ACHN (cell line): ENCODE measurements around the gene PSD4.

ENCODE experiments used
- DNase-seq: peaks from one replicate; pipeline ENCODE4 v3.0.0-alpha.2; 2015
- in situ Hi-C: cut with HindIII; loops from 2 replicates; pipeline ENCODE4 v1.10.0; 2017; ENCODE audit warnings: low sequenced_read_pairs, low pct_ligation_motif_present, low pct_unique_long_range_greater_than_20kb

Gene PSD4

DNA sequence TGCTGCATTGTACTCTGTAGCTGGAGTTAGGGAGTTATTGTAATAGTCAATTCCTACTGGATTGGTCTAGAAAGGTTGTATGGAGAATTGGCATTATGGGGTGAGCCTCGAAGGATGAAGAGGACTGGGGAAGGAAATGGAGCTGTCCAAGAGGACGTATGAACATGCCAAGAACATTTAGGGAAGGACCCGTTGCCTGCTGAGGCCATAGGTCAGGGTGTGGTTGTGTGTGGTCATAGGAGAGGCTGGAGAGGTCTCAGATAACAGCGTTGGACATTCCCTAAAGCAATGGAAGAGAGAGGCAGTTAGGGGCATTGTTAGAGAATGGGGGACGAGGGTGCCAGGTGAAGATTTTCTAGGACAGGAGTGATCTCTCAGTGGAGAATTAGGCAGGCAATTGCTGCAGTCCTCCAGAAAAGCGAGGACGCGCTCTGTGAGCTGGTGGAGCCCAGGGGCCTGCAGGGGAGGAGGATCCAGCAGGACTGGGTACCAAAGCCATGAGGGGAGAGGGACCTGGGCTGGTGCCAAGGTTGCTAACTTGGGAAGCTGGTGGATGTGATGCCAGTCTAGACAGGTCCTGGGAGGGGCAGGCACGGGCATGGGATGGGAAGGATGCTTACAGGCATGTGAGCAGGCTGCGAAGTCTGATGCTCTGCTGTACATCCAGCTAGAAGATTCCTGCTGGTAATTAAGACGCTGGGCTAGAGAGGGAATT is 9.4 kb upstream of the PSD4 start:
- in situ Hi-C loops: no loop called here
- no peak for DNase-seq

DNA sequence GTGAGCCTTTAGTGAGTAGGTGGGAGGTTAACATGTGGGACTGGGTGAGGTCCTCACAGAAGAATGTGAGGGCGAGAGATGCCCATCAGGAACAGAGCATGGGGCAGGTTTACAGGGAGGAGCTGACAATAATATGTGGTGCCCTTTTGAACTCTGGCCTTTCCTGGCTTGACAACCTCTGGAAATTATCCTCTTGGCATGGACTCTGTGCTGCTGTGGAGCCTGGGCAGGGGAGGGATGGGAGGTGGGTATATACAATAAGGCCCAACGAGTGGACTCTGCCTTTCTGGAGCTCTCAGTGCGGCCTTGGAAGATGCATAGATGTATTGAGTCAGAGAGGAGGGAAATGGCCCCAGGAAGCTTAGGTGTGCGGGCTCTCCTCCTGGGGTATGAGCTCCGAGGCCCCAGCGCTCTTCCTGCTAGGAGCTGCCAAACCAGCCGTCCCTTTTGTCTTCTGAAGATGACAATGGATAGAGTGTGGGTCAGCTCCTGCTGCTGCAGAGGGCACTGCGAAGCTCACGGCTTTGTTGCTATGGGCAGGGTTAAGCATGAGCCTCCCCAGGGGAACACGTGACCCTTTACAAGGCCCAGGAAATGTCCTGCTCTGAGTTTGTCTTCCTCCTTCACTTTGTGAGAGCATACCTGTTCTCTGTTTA is 8.7 kb upstream of the PSD4 start:
- no peak for DNase-seq
- in situ Hi-C loops: no loop called here

DNA sequence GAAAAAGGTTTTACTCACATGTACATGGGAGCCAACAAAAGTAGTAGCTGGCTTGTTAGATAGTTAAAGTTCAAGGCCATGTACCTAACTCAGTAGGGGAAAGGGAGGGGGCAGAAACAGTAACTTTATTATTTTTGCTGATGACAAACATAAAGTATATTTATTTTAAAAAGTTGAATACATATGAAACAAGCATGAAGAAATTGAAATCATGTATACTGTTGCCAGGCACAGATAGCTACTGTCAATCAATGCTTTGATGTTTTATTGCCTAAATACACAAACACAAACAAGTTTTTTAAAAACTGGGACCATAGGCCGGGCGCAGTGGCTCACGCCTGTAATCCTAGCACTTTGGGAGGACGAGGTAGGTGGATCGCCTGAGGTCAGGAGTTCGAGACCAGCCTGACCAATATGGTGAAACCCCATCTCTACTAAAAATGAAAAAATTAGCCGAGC is 7.6 kb upstream of the PSD4 start:
- no peak for DNase-seq
- in situ Hi-C loops: no loop called here

DNA sequence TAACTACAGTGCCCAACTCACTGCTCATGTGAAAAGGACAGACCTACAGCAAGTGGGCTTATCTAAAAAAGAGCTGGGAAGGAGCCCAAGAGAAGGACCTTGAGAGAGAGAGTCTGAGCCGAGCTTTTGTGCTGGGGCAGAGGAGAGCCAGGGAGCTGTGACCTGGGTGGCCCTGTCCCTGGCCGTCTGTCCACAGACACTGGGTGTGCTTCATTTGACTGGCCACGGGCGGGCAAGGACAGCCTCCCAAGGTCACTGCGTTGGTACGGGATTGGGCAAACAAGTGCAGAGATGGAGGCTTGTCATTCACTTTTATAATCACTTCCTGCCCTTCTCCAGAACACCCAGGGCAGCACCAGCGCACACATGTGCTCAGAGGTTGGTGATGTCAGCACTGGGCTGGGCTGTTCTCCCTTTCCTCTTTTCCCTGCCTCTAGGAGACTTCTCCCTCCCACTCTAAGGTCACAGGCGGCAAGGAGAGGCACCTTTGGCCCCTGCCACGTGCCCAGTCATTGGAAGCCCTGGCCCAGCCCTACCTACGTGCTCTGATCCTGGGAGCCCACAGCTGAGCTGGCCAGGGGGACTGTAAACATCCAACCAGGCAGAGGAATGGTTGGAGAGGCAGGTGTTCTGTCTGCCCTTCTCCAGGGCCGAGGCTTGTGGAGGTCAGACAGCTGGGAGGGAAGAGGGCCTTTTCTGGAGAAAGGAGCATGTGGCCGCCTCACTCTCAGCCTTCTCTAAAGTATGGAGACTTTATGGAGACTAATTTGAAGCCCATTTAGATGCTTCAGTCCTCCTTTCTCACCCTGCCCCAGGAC is 6.4 kb upstream of the PSD4 start:
- no peak for DNase-seq
- in situ Hi-C loops: no loop called here

DNA sequence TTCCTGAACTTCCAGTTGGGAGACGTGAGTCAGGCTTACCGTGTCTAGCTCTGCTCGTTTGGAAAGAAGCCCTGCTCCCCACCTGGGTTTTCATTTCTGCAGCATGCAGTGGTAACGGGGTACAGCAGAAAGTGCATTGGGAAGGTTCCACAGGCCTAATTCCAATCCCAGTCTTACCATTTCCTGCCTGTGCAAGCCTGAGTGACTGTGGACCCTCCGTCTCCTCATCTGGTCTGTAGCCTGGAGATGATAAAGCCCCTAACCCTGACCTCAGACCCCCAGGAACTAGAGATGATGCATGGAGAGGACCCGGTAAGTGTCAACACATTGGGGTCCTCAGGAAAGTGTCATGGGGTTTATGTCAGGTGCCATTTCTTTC is 5.8 kb upstream of the PSD4 start:
- no peak for DNase-seq
- in situ Hi-C loops: no loop called here

DNA sequence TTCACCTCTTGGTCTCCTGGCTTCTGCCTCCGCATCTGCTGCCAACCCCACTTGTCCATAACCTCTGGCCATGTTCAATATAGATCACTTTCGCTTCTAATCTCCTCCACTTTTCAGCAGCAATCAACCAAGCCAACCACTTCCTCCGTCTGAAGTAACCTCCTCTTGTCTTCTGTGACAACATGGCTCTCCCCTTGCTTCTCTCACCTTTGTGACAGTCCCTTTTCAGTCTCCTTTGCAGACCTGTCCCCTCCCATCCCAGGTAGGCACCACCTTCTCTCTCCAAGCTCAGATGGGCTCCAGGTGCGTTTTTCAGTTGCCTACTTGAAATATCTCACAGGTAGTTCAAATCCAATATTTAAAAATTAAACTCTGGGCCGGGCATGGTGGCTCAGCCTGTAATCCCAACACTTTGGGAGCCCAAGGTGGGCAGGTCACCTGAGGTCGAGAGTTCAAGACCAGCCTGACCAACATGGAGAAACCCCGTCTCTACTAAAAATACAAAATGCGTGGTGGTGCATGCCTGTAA is 4.7 kb upstream of the PSD4 start:
- DNase-seq: no peak
- in situ Hi-C loops: no loop called here

DNA sequence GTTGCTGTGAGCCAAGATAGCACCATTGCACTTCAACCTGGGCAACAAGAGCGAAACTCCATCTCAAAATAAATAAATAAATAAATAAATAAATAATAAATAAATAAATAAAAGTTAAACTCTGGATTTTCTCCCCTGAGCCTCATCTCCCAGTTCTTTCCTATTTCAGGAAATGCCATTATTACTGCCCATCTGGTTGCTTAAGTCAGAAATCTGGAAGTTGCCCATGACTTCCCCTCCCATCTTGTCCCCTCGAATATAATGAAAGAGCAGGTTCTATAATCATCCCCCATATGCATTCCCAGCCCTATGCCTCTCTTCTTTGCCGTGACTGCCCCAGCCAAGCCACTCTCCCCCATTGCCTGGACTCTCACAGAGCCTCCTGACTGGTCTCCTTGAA is 4.2 kb upstream of the PSD4 start:
- in situ Hi-C loops: no loop called here
- DNase-seq: no peak

DNA sequence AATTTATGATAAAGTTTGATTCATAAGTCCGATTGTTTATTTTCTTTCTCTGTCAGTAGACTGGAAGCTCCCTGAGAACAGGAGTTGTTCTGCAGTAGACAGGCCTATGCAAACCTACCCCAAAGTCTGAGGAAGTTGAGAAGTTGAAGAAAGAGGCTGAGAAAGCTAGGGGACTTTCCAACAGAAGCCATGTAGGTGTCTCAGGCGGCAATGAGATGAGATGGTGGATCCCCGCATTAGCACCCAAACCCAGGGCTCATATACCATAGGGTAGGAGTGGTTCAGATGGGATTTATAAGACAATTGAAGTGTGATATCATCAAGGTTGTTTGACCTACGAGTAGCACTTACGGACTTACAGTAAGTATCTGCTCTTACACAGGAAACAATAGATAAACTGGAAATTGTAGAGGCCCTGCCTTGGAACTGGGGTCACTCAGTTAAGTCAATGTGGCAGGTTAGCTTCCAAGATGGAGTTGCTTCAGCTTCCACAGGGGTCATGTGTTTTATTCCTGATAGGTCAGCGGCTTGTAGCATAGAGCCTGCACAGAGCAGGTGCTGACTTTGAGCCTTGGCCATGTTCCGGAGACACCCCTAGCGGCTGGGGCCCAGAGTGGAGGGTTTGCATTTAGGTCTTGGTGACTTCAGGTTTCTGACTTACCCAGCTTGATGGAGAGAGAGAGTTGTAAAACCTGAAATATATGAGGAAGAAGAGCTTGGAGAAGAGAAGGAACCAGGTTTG is 2.3 kb upstream of the PSD4 start:
- in situ Hi-C loops: no loop called here
- no peak for DNase-seq

DNA sequence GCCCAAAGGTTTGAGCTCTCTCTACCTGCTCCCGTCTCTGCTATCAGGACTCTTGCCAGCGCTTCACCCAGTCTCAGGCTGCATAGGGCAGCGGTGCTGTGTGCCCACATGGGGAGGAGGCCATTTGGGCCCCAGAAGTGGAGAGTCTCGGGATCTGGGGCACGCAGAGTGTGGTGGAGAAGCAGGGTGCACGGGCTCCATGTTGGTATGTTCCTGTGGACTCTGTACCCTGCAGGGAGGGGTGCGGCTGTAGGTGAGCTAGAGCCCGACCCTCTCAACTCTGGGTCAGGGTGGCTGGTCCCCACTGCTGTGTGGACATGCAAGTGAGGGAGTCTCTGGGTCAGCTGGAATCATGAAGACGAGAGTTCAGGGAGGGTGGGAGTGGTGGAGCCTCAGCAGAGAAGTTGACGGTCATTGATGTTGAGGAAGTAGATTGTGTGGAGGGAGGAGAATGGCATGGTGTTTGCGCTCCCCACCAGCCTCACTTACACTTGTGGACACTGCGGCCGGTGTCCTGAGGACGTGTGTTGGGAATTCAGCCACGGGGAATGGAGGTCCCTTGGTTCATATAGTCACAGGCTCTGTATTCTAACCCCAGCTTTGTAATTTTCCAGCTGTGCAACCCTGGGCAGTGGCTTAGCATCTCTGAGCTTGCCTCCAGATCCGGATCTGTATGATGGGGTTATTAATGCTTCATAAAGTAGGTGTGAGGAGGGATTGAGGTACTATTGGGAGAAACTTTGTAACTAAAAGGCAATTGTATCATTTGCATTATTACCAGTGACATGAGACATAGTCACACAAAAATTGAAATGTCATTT is 840 bp upstream of the PSD4 start:
- DNase-seq: no peak
- in situ Hi-C loops: no loop called here

DNA sequence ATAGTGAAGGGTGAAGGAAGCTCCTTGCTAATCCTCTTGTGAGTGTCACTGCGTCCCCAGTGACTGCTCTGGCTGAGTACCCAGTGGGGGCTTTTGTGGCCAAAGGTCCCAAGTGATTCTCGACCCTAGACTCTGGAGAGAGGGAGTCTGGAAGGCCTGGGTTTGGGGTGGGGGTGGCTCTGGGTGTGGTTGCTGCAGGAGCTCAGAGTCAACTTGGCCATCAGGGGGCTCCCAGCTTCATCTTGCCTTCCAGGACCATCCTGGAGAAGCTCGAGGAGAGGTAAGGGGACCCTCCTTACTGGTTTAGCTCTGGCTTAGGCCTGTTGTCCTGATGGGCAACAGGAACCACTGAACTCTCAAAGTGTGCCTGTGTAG is 592 bp downstream of the PSD4 start:
- DNase-seq: no peak
- in situ Hi-C loops: no loop called here

DNA sequence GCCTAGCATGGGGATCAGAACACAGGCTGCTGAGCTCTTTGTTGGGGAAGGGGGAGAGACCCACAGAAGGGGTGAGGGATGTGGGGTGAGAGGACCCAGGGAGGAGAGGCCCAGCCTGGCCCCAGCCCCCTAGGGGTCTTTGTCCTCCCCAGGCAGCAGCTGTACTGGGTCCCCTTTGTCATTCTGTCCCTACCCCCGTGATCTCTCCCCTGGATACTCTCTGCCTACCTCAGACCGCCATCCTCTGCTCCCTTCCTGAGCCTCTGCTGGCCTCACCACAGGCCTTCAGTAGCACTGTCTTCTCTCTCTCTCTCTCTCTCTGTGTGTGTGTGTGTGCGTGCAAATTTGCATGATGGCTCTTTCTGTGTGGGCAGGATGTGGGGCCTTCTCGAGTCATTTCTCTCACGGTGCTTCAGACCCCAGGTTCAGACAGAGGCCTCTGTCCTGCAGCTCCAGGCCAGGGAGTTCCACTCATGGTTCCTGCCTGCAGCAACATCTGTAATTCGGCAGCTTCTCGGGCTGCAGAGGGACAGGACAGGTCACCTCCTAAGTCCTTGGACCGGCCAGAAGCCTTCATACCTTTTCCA is 1.4 kb downstream of the PSD4 start:
- in situ Hi-C loops: no loop called here
- DNase-seq: no peak

DNA sequence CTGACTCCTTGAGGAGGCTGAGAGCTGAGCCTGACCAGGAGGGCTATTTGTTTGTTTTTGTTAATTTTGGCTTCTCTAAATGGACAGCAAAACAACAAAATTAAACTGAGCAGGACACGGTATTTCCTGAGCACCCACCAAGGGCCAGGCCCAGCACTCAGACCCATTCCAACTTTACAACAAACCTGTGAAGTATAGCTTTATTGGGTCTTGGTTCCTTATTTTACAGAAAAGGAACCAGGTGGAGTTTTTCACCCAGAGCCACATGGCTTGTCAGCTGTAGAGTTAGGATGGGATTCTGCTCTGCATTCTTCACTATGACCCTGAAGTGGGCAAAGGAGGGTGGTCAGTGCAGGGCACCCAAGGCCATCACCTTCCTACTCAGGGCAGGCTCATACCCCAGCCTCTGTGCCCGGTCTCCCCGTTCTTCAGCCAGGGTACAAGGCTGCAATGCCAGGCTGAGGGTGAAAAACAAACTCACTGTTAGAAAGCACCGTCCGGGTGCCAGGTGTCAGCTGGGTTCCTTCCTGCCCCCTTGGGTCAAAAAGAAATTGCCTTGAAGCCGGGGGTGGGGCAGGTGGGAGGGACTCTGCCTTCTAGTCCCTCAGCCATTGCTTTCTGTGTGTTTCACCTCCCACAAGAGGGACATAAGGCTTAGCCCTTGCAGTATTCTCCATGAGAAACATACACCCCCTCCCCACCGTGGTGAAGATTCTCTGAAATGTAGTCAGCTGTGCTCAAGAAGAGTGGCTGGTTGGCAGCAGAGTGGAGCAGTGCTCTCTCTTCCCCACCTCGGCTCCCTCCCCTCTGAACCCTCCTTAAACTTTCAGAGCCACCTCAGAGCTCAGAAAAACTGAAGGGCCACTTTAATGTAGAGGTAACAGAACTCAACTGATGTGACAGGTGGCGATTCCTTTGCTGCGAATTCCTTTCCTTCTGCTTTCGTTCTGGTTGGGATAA is 2.2 kb downstream of the PSD4 start:
- DNase-seq: no peak
- in situ Hi-C loops: no loop called here

DNA sequence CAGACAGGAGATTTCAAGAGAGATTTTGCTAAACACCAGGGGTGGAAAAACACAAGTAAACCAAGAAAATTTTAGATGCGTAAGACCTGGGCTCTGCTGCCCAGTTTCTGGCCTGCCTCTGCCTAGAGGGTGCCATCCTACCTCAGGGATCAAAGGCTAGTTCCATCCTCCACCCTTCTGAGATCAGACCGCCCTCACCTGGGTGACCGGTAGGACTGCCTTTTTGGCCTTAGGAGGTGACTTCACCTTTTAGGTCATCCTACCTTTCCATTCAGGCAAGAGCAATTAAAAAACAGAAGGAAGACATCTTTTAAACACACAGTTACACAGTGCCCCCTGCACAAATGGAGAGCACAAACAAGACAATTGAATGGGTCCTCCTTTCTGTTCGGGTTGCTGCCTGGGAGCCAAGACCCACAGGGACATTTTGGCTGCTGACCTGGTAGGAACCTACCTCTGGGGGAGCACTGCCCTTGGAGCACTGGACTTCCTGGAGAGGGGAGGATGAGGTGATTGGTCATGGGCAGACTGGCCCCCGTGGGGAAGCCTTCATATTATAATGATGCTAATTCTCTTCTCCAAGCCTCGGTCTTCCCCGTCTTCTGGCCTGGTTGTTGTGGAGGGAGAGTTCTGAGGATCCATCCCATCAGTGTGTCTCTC is 3.1 kb downstream of the PSD4 start:
- no peak for DNase-seq
- in situ Hi-C loops: no loop called here

DNA sequence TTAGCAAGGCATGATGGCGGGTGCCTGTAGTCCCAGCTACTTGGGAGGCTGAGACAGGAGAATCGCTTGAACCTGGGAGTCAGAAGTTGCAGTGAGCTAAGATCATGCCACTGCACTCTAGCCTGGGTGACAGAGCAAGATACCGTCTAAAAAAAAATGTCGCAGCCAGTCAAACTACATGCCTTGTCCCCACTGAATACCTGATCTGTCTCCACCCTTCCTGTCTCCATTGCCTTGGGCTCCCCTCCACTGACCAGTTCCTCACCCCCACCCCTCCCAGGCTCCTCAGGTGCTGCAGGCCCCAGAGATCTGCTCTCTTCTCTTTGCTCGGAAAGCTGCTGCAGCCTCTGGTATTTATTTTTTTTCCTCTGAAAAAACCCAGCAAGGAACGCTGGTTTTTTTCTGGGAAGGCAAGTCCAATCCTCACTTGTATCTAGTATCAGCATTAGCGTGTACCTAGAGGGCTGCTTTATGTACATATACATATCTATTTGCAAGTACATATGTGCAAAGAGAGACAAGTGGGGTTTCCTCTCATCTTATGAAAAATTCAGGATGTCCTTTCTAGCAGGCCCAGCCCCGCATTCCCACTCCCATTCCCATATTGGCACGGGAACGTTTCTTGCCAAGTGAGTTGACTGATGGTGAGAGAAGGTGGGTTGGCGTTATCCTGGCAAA is 4.4 kb downstream of the PSD4 start:
- in situ Hi-C loops: no loop called here
- DNase-seq: no peak

DNA sequence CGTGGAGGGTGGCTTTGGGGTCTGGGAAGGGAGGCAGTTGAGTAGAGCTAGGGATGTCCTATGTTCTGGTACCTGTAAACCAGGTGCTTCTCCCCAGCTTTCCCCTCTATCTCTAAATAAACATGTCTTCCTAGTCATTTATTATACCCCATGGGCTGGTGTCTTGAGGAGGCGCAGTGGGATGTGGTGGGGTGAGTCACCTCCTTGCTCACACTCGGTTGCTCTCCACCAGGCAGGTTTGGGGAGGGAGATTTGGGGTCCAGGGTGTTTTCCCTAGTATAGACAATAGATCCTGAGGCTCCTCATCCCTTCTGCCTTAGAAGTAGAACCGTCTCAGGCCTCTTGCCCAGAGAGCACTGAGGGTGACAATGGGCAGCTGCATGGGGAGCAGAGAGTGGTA is 5.1 kb downstream of the PSD4 start:
- in situ Hi-C loops: no loop called here

More for the DNA sequence above, 5.1 kb downstream of the PSD4 start:
- DNase-seq: no peak
